ENCODE data around the gene CDC42BPB.

Gene CDC42BPB

DNA sequence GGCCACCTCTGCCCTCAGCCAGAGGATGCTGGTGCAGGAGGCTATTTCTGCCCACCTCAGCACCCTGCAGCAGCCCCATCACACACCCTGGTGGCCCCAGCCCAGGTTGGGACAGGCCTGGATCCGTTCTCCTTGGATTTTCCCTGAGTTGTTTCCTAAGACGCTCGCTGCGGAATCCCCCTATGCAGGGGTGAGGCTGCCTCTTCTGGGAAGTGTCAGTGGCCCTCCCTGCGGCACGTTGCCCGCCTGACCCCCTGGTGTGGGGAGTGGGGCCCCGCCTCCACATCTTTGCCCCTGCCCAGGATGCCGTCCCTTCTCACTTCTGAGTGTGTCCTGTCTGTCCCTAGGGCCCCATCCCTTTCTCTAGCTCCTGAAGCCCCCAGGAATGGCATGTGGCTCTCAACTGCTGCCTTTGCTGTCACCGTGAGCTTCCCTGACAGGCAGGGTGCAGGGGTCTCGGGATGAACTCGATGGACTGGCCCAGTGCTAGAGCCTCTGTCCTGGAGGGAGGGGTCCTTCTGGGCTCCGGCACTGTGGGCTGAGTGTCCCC is 36.6 kb upstream of the CDC42BPB start:
- DNase-seq: no peak

DNA sequence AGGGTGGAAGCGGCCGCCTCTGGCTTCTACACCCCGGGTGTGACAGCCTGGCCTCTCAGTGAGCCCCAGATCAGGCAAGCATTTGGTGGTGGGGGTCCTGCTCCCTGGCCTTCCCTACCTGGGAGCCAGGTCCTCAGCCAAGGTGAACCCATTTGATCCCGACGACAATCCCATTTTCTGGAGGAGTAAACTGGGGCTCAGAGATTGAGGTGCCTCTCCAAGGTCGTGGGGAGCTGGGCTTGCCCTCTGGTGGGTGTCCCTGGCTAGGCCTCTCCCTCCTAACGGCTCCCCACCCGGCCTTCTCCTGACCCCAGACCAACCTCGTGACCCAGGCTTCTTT is 34.5 kb upstream of the CDC42BPB start:
- DNase-seq: no peak

DNA sequence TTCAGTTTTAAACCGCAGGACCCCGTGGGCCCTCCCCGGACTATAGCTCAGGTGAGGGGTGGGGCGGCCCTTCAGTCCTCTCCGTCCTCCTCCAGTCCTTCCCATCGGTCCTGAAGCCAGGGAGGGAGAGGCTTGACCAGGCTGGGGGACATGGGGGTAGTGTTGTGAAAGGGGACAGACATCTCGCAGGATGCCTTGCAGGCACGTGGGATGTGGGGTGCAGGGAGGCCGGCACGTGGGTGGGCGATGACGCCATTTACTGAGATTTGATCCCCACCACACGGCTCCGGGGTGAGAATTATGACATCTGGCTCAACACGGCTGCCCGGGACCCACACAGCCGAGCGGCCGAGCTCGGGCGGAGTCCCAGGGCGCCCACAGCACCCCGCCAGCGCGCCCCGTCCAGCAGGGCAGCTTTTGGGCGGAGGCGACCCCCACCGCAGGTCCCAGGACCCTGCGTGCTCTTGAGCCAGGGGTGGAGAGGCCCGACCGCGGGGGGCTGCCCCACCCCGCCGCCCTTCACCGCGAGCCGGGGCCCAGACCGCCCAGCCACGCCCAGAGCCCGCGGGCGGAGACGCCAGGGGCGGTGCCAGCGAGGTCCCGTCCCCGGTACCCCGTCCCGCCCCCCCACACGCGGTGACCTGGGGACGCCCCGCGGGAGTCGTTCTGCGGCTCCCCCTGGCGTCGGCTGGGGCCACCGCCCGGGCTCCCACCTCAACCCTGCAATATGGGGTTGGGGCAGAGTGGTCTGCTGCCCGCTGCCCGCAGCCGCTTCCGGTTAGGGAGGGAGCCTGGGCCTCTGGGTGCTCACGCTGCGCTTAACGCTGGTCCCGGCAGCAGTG is 33.9 kb upstream of the CDC42BPB start:
- peak; percentile 78 for DNase-seq

GRCh38 chr14:103090481-103091020 is 33.2 kb upstream of the CDC42BPB start:
- no peak for DNase-seq

- DNase-seq: no peak
Observed at GRCh38 chr14:103089386-103090335, 32.3 kb upstream of the CDC42BPB start.

- DNase-seq: no peak
Observed at GRCh38 chr14:103088921-103089320, 31.6 kb upstream of the CDC42BPB start.

GRCh38 chr14:103087343-103087835 is 30.0 kb upstream of the CDC42BPB start:
- DNase-seq: no peak

DNA sequence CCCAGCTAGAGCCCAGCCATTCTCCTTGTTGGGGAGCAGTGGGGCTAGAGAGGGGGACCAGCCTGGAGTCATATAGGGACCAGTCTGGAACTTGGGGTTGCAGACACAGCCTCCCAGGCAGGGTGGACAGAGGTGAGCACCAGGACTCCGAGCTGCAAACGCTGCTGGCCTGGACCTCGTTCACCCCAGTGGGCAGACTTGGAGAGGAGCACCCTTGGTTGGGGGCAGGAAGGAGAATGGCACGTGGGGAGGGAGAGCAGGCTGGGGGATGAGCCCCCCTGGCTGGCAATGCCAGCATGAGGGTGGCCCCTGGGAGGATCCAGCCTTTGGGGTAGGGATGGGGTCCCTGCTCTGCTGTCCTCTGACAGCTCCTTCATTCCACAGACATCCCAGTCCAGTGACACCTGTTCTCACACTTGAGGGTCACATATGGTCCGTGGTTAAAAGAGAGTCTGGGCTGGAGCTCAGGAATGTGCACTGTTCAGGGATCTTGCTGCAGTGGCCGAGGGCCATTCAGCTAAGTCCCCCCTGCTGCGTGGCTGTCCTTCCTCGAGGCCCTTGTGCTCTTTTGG is 29.5 kb upstream of the CDC42BPB start:
- DNase-seq: no peak

DNA sequence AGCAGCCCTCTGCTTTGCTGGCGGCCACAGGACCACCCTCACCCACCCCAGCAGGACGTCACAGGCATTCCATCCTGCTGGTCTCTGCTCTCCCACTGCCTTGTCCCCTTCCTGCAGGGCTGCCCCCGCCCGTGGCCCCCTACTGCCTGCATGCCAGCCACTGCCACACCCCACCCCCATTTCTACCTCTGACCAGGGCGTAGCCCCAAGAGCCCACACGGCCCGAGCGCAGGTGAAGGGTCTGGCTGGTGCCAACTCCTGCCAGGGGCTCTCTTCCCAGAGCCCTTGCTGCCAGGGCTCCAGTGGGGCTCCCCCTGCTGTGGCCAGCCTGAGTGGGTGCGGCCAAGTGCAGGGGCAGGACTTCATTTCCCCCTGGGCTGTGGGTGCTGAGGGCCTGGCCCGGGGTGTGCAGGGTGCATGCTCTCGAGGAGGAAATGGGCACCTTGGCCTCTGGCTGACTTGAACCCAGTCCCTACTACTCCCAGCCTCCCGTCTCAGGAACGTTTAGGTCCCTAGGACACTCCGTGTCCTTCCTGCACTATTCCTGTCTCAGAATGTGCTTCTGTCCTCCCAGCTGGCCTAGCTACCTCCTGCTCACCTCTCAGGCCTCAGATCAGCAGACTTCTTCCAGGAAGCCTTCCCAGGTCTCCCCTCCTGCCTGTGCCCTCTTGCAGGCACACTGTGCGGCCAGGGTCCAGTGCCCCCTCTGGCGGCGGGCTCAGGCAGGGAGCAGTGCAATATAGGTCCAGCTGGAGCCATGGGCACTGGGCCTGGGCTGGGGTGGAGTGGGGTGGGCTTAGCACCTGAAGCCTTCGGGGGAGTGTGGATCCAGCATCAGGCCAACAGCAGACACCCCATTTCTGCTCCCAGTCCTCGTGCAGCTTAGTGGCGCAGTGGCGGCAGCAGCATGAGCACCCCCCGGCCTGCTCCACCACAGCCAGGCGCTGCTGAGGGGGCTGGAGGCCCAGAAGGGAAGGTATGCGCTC is 28.1 kb upstream of the CDC42BPB start:
- no peak for DNase-seq

DNA sequence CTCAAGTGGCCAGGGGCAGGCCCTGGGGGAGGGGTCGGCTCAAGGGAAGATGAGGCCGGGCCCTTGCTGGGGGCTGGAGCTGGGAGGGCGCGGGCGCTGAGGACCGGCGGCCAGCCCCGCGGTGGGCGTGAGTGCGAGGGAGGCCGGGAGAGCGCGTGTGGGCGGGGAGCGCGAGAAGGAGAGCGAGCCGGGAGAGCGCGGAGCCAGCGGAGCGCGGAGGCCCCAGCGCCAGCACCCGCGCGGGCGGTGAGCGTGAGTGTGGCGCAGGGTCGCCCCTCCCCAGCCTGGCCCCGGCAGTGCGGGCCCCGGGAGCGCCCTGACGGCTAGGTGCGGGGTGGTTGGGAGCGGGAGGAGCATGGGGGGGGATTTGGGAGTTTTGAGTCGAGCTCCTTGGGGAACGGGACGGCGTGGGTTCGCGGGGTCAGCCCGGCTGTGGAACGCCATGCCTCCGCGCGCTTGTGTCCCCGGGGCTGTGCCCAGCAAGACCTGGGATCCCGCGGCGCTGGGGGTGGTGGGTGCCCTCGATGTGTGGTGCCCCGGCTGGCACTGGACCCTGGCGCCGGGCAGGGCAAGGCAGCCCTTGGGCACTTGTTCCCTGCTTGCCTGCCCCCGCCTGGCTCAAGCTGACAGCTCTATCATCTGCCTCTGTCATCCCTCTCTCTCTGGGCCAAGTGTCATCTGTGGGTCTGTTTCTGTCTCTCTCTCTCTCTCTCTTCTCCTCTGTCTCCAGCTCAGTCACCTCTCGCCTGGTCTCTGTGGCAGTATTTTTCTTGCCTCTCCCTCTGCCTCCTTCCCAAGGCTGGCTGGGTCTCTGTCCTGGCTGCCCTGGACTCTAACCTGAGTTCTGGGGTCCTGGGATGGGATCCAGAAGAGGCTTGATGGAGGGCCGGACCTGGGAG is 26.9 kb upstream of the CDC42BPB start, which contains the start of gene LBHD2:
LBHD2 (plus strand) TSS at position 190 of the 899 bp plus-strand sequence. CDS start 1,803 bp downstream, outside the sequence.
- no peak for DNase-seq

- no peak for DNase-seq
Observed at GRCh38 chr14:103081951-103082350, 24.6 kb upstream of the CDC42BPB start.

GRCh38 chr14:103078860-103079587 is 21.7 kb upstream of the CDC42BPB start:
- no peak for DNase-seq

- DNase-seq: peak; percentile 83
Observed at GRCh38 chr14:103078420-103078749, 21.0 kb upstream of the CDC42BPB start.

GRCh38 chr14:103074729-103075367 is 17.5 kb upstream of the CDC42BPB start:
- peak; percentile 25 for DNase-seq

- no peak for DNase-seq
Observed at GRCh38 chr14:103073876-103074728, 16.8 kb upstream of the CDC42BPB start.

GRCh38 chr14:103073367-103073875 is 16.1 kb upstream of the CDC42BPB start:
- DNase-seq: no peak

- DNase-seq: no peak
Observed at GRCh38 chr14:103072595-103073366, 15.4 kb upstream of the CDC42BPB start.

All from CD4-positive, alpha-beta T cell treated with Interleukin-17A for 1 hour (primary cell).